K562 (cell line): ENCODE measurements around the gene RNF187. TPM values are rescaled to one million over a fixed set of nuclear protein-coding genes. Genes with fewer than 3 reads are reported as not detected.
A peak's percentile ranks its signal among the peaks of the same experiment; 100 is the strongest.

Experiments used
- ATAC-seq: fragments of 200-7000 bp; cut with Tn5 transposase; 3 replicates; pipeline ENCODE4 v1.9.1; 2020; ENCODE audit warnings: moderate library complexity
- BruUV-seq: library from RNA; stranded (reverse); fragments of 400-500 nt; replicated peaks from 2 replicates; lab custom pipeline; 2021; lab: Mats Ljungman, UMichigan
- CTCF ChIA-PET: fragments of 300-600 bp; formaldehyde crosslinking; extraction: SDS; loops from one replicate; lab custom pipeline; 2021; ENCODE audit warnings: low intra/inter-chr PET ratio; lab: Yijun Ruan, JAX
- POLR2A ChIA-PET: fragments of 300-600, 350-650 bp; sonication (Branson Sonifier 250); formaldehyde crosslinking; extraction: SDS; loops from one replicate; lab custom pipeline; 2021; ENCODE audit warnings: antibody characterized with exemption, inconsistent platforms; lab: Yijun Ruan, JAX
- DNase-seq, 4 experiments: peaks; one replicate each; pipeline versions ENCODE4 v3.0.0 to v3.0.0-alpha.2; 2011 to 2018; ENCODE audit warnings: low spot score in 3 of 4, mixed read lengths in 3 of 4; ENCODE audit errors: extremely low read depth in 1 of 4
- FAIRE-seq: peaks from 2 replicates; lab custom pipeline; 2011; peaks lifted over from hg19 to GRCh38; lab: Jason Lieb, UNC
- H2AFZ ChIP-seq: 2 replicates; pipeline ENCODE4 v1.6.0; 2011; ENCODE audit warnings: low read depth, low read length, control low read depth, inconsistent platforms
- H3K27ac ChIP-seq: fragments of 200-600 bp; 3 replicates; pipeline ENCODE4 v1.8.0; 2011; ENCODE audit warnings: low read depth, mild to moderate bottlenecking, control low read depth, inconsistent platforms, low read length, moderate library complexity, mixed read lengths; ENCODE audit errors: extremely low read depth
- H3K27me3 ChIP-seq, 2 experiments: fragments of 300-600 bp in 1 of 2; 2 replicates in 1 of 2; 3 replicates in 1 of 2; pipeline versions ENCODE4 v1.6.0 to v1.8.0; 2011; ENCODE audit warnings: inconsistent platforms in 2 of 2, low read length in 2 of 2, mild to moderate bottlenecking in 1 of 2, mixed read lengths in 1 of 2, moderate library complexity in 1 of 2; ENCODE audit not compliant: control insufficient read depth in 2 of 2, insufficient read depth in 2 of 2
- H3K36me3 ChIP-seq: fragments of 300-600 bp; 3 replicates; pipeline ENCODE4 v1.8.0; 2011; ENCODE audit warnings: mild to moderate bottlenecking, low read length, inconsistent platforms; ENCODE audit not compliant: control insufficient read depth, insufficient read depth
- H3K4me1 ChIP-seq, 2 experiments: fragments of 200-600 bp in 1 of 2; replicated peaks in 1 of 2; 2 replicates in 1 of 2; 3 replicates in 1 of 2; pipeline versions ENCODE4 v1.5.1 to v1.8.0; 2011; ENCODE audit warnings: inconsistent platforms in 2 of 2, low read length in 2 of 2, mild to moderate bottlenecking in 1 of 2, mixed read lengths in 1 of 2, moderate library complexity in 1 of 2; ENCODE audit not compliant: control insufficient read depth in 2 of 2, insufficient read depth in 2 of 2
- H3K4me2 ChIP-seq: 2 replicates; pipeline ENCODE4 v1.6.1; 2011; ENCODE audit warnings: low read length, control low read depth, inconsistent platforms, mixed read lengths; ENCODE audit not compliant: insufficient read depth
- H3K4me3 ChIP-seq: fragments of 200-600 bp; sonication (generic), shearing (Covaris generic); 2 replicates; pipeline ENCODE4 v1.5.1; 2016; ENCODE audit warnings: control low read depth, inconsistent platforms
- H3K79me2 ChIP-seq: fragments of 200-600 bp; 3 replicates; pipeline ENCODE4 v1.8.0; 2011; ENCODE audit warnings: low read length, inconsistent platforms; ENCODE audit not compliant: control insufficient read depth, insufficient read depth
- H3K9ac ChIP-seq, 2 experiments: 2 replicates each; pipeline versions ENCODE4 v1.6.0 to v1.6.1; 2011; ENCODE audit warnings: low read depth in 2 of 2, low read length in 2 of 2, control low read depth in 1 of 2, inconsistent platforms in 1 of 2, mild to moderate bottlenecking in 1 of 2, mixed read lengths in 1 of 2; ENCODE audit not compliant: insufficient read depth in 1 of 2
- H3K9me1 ChIP-seq: one replicate; pipeline ENCODE4 v1.6.0; 2011; ENCODE audit warnings: inconsistent platforms, mild to moderate bottlenecking, low read length, moderate library complexity; ENCODE audit not compliant: control insufficient read depth, insufficient read depth
- H3K9me3 ChIP-seq: replicated peaks from 2 replicates; pipeline ENCODE4 v1.5.1; 2011; ENCODE audit warnings: low read depth, low read length, inconsistent platforms; ENCODE audit not compliant: control insufficient read depth, insufficient read depth
- H4K20me1 ChIP-seq: replicated peaks from 2 replicates; pipeline ENCODE4 v1.6.1; 2011; ENCODE audit warnings: low read length, inconsistent platforms, mixed read lengths; ENCODE audit not compliant: control insufficient read depth, insufficient read depth
- EWSR1 ChIP-seq: fragments of 450-650 bp; IDR thresholded peaks from 2 replicates; pipeline ENCODE4 v1.6.1; 2018; ENCODE audit warnings: borderline replicate concordance, mild to moderate bottlenecking, low read depth, moderate library complexity; ENCODE audit not compliant: partially characterized antibody
- SRSF3 ChIP-seq: fragments of 200-400 bp; formaldehyde crosslinking; IDR thresholded peaks from 2 replicates; pipeline ENCODE4 v1.6.1; 2016; ENCODE audit warnings: mild to moderate bottlenecking, low read length, moderate library complexity; ENCODE audit not compliant: insufficient read depth
- WGBS: fragments of 100-300 bp; shearing (Covaris generic); methylation state at CpG from one replicate; pipeline ENCODE4 v1.1.6; 2016; ENCODE audit warnings: low coverage, mixed read lengths; ENCODE audit not compliant: insufficient coverage; ENCODE audit errors: missing lambda C conversion rate; 5-methylcytosine and 5-hydroxymethylcytosine counted together
- in situ Hi-C: fragments of 300-500 bp; cut with MboI; formaldehyde crosslinking; loops from 4 replicates; pipeline ENCODE4 v1.15.0; 2018; ENCODE audit warnings: inconsistent platforms, mixed read lengths
- intact Hi-C: fragments of 100-400 bp; cut with micrococcal nuclease; formaldehyde crosslinking; loops from 2 replicates; pipeline ENCODE4 v1.14.2; 2022
- polyA plus RNA-seq, 8 experiments: library from polyadenylated mRNA; depleted of rRNA in 4 of 8; stranded (reverse) in 5 of 8; unstranded in 3 of 8; fragments of >200 nt; fragmentation: Nextera tagmentation in 2 of 8; fragmentation: Illumina TruSeq in 1 of 8; extraction: Ambion mirVana in 2 of 8; extraction: Trizol in 1 of 8; gene quantifications; 2 replicates each; pipeline versions ENCODE4 v1.2.1 to v1.2.3, GENCODE V29; 2011 to 2014; ENCODE audit warnings: inconsistent platforms in 1 of 8, missing spikeins in 1 of 8
- total RNA-seq, 7 experiments: library from RNA; depleted of rRNA in 6 of 7; stranded (reverse); fragments of >200 nt in 6 of 7; fragmentation: Illumina TruSeq in 2 of 7; extraction: Trizol in 2 of 7; gene quantifications; 2 replicates each; pipeline versions ENCODE4 v1.2.1 to v1.2.3, GENCODE V29; 2011 to 2021; ENCODE audit warnings: low replicate concordance in 1 of 7
- TF ChIP-seq, protein P1 (sequence below): conservative IDR thresholded peaks from 2 replicates; pipeline ENCODE4 v1.6.1; 2011; ENCODE audit warnings: low read depth, mild to moderate bottlenecking, low read length; ENCODE audit not compliant: control insufficient read depth

Gene RNF187
- total and polyA plus RNA-seq, 9 of the 15 experiments (the other 6 are each of a cell fraction or from before 2014, with no cell fraction given), result 2.3 to 119 (median 41.9) TPM

DNA sequence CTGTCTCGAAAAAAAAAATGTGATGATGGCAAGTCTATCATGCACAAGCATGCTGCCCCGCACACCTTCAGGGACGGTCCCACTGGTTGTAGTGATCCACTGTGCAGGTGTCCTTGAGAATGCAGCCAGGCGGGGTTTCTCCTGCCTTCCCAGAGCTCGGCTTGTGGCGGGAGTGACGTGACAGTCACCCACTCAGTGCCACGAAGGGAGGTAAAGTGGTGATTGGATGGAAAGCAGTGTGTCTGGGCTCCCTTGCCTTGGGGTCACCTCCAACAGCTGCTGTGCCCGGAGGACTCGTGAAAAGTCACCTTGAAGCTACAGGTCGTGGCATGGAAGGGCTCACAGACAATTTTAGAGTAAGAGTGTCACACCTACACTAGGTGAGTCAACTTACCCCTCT lies 37.0 kb upstream of the RNF187 start:
- BruUV-seq, result no TSS peak
- no peaks in the 10 kb centered on the region for H3K9me3 ChIP-seq
- intact Hi-C loops (loop anchor here (5.0 kb wide), 1 partner anchor 98 kb away; no protein-coding TSS in a partner anchor), in situ Hi-C loops (loop anchor here (10.0 kb wide), 1 partner anchor 105 kb away; no protein-coding TSS in a partner anchor)
- ATAC-seq, result no peak
- H3K27ac ChIP-seq, result no peak overlapping the region
- no peaks in the 10 kb centered on the region for H3K27me3 ChIP-seq
- no peak for FAIRE-seq
- H2AFZ ChIP-seq, result no peak overlapping the region
- WGBS, result 63% methylated on average over 11 of the region's 11 CpGs
- H3K4me2 ChIP-seq, result no peak overlapping the region
- CTCF ChIA-PET, result no interaction called here
- no peaks in the 10 kb centered on the region; the same call in 1 of the 2 replicates for H4K20me1 ChIP-seq
- H3K36me3 ChIP-seq, result peaks cover 20% of the 10 kb centered on the region
- peaks cover 15% of the 10 kb centered on the region for H3K9me1 ChIP-seq
- H3K79me2 ChIP-seq, result peaks cover 10% of the 10 kb centered on the region
- DNase-seq, result no peak
- H3K4me1 ChIP-seq, result peaks cover 25 to 35% of the 10 kb centered on the region in 2 experiments
- H3K9ac ChIP-seq, result peak overlapping the region in 1 of 2 experiments; percentile 39; a peak in 2 of 4 replicates
- no peak for TF ChIP-seq SRSF3
- TF ChIP-seq, protein P1, sequence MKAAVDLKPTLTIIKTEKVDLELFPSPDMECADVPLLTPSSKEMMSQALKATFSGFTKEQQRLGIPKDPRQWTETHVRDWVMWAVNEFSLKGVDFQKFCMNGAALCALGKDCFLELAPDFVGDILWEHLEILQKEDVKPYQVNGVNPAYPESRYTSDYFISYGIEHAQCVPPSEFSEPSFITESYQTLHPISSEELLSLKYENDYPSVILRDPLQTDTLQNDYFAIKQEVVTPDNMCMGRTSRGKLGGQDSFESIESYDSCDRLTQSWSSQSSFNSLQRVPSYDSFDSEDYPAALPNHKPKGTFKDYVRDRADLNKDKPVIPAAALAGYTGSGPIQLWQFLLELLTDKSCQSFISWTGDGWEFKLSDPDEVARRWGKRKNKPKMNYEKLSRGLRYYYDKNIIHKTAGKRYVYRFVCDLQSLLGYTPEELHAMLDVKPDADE, result no peak
- TF ChIP-seq EWSR1, result no peak
- POLR2A ChIA-PET, result interaction anchor here (0.9 to 7.7 kb wide), 2 partner anchors 7 to 9 kb away, joined by 3 to 58 read pairs; a partner anchor contains a TSS
- H3K4me3 ChIP-seq, result no peak overlapping the region
